Memory B cell (primary cell): ENCODE data around the gene DSC1.

Experiments
- ATAC-seq: fragments of 150-1000 bp; cut with Tn5 transposase; 2 replicates; pipeline ENCODE4 v1.10.0; 2021; ENCODE audit warnings: low read depth, mild to moderate bottlenecking, moderate library complexity
- DNase-seq, 2 donors: peaks; one replicate each; pipeline ENCODE4 v3.0.0; 2022; ENCODE audit warnings: low spot score in 2 of 2
- H3K27ac Mint-ChIP-seq: one replicate; pipeline ENCODE4 v1.8.0; 2022; ENCODE audit warnings: mild to moderate bottlenecking, moderate library complexity, mixed read lengths
- H3K27me3 Mint-ChIP-seq: one replicate; pipeline ENCODE4 v1.8.0; 2022; ENCODE audit warnings: mixed read lengths
- H3K36me3 Mint-ChIP-seq: one replicate; pipeline ENCODE4 v1.8.0; 2022; ENCODE audit warnings: mild to moderate bottlenecking, mixed read lengths
- H3K4me1 Mint-ChIP-seq: one replicate; pipeline ENCODE4 v1.8.0; 2022; ENCODE audit warnings: mixed read lengths
- H3K4me3 Mint-ChIP-seq: one replicate; pipeline ENCODE4 v1.8.0; 2022; ENCODE audit warnings: mild to moderate bottlenecking, moderate library complexity, mixed read lengths
- H3K9me3 Mint-ChIP-seq: one replicate; pipeline ENCODE4 v1.8.0; 2022; ENCODE audit warnings: mixed read lengths

The DSC1 gene

DNA sequence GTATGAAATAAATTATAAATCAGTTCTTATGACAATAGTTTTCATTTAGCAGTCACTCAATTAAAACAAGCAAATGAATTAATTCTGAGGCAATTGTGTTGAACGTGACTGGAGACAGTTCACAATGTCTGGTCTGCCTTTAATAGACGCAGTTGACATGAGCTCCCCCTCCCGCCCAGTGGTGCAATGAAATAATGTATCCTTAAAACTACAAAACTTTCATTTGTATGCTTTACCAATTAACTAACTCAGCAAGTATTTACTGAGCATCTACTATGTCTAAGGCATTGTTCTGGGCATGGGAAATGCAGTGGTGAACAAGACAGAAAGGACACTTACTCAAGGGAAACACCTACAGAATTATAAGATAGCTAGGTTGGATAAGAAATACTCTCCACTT, 56.9 kb downstream of the DSC1 start:
- Mint-ChIP-seq H3K4me3 (no peak overlapping the region), H3K4me1 (no peaks in the 10 kb centered on the region), H3K36me3 (no peaks in the 10 kb centered on the region), H3K9me3 (peaks cover 2% of the 10 kb centered on the region), H3K27me3 (no peaks in the 10 kb centered on the region), H3K27ac (no peak overlapping the region)
- ATAC-seq (no peak), DNase-seq (no peak)

DNA sequence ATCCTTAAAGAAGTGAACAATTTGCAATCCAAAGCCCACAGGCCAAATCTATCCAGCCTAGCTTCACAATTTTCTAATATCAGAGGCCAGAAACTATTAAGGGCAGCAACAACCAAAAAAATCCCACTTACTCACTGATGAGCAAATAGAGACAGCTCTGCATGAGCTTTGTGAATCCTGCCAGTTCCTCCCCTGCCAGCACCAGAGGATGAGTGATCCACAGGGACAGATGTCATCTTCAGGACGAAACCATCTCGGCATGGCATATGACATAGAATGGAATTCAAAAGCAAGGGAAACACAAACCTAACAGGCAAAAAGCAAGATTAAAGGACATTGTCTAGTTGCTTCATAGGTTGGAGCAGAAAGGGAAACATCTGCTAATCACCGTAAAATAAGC, 58.2 kb downstream of the DSC1 start:
- DNase-seq (no peak), ATAC-seq (no peak)
- Mint-ChIP-seq H3K27ac (no peak overlapping the region), H3K4me1 (no peaks in the 10 kb centered on the region), H3K27me3 (peaks cover 3% of the 10 kb centered on the region), H3K36me3 (no peaks in the 10 kb centered on the region), H3K4me3 (no peak overlapping the region), H3K9me3 (peaks cover 4% of the 10 kb centered on the region)

GRCh38 chr18:31103423-31103822, 59.2 kb downstream of the DSC1 start:
- Mint-ChIP-seq H3K4me3 (no peak overlapping the region), H3K27ac (no peak overlapping the region), H3K9me3 (peaks cover 8% of the 10 kb centered on the region), H3K4me1 (no peaks in the 10 kb centered on the region), H3K36me3 (no peaks in the 10 kb centered on the region), H3K27me3 (peaks cover 5% of the 10 kb centered on the region)
- ATAC-seq (no peak), DNase-seq (no peak)

DNA sequence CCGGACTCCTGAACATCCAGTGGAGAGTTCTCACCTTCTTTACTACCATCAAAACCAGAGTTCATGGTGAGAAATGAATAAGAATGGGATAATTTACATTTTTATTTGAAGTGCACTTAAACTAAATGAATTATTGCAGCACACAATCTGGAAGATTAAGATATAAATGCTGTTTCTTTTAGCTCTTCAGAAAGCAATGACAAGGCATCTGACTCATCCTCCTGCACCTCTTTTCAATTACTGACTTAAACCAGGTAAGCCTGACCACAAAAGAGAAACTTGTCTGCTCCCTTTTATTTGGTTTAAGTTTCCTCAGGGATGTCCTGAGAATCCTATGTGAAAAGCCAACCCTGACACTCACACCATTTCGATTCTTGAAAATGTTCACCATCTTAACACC, 59.7 kb downstream of the DSC1 start:
- H3K4me1 Mint-ChIP-seq: no peaks in the 10 kb centered on the region
- no peaks in the 10 kb centered on the region for H3K36me3 Mint-ChIP-seq
- H3K27ac Mint-ChIP-seq: no peak overlapping the region
- H3K9me3 Mint-ChIP-seq: peaks cover 8% of the 10 kb centered on the region
- no peak overlapping the region for H3K4me3 Mint-ChIP-seq
- peaks cover 5% of the 10 kb centered on the region for H3K27me3 Mint-ChIP-seq
- ATAC-seq: no peak
- DNase-seq: no peak

DNA sequence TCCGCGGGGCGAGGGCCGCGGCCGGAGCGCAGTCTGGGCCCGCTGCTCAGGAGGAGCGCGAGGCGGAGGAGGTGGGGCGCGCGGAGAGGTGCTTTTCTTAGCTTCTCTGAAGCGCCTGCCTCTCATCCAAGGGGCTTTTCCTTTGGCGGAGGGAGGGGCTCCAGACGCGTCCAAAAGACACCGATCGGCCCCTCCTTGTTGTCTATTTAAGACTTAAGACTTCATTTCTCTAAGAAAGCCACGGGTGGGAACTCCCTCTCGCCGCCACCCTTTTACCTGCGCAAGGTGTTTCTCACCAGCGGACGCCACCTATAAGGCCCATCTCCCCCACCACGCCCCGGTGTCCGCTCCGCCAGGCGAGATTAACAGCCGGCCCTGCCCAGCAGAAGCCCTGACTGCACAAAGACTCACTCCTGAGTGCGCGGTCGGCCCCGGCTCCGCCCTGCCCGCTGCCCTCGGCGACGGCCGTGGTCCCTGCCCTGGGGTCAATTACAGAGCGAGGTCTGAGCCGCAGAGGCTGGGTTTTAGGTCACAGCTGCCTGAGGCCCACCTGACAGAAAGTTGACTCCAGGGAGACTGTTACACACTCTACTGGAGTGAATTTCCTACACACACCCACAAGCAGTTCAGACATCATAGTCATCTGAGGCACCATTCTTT, 60.5 kb downstream of the DSC1 start, which contains the start of gene DSC2:
DSC2 (minus strand) TSS at position 397 of the 660 bp plus-strand sequence. CDS start 450 bp downstream, outside the sequence.
- H3K4me3 Mint-ChIP-seq: no peak within 1 kb of the TSS
- DNase-seq: no peak
- no peak for ATAC-seq
- H3K27ac Mint-ChIP-seq: no peak within 1 kb of the TSS
- peaks cover 5% of the 10 kb centered on the region for H3K27me3 Mint-ChIP-seq
- no peaks in the 10 kb centered on the region for H3K36me3 Mint-ChIP-seq
- peaks cover 8% of the 10 kb centered on the region for H3K9me3 Mint-ChIP-seq
- no peaks in the 10 kb centered on the region for H3K4me1 Mint-ChIP-seq

GRCh38 chr18:31101183-31102024, 61.3 kb downstream of the DSC1 start:
- no peak for DNase-seq
- Mint-ChIP-seq H3K27me3 (peaks cover 5% of the 10 kb centered on the region), H3K27ac (no peak overlapping the region), H3K9me3 (peaks cover 10% of the 10 kb centered on the region), H3K4me1 (no peaks in the 10 kb centered on the region), H3K36me3 (no peaks in the 10 kb centered on the region), H3K4me3 (no peak overlapping the region)
- no peak for ATAC-seq

DNA sequence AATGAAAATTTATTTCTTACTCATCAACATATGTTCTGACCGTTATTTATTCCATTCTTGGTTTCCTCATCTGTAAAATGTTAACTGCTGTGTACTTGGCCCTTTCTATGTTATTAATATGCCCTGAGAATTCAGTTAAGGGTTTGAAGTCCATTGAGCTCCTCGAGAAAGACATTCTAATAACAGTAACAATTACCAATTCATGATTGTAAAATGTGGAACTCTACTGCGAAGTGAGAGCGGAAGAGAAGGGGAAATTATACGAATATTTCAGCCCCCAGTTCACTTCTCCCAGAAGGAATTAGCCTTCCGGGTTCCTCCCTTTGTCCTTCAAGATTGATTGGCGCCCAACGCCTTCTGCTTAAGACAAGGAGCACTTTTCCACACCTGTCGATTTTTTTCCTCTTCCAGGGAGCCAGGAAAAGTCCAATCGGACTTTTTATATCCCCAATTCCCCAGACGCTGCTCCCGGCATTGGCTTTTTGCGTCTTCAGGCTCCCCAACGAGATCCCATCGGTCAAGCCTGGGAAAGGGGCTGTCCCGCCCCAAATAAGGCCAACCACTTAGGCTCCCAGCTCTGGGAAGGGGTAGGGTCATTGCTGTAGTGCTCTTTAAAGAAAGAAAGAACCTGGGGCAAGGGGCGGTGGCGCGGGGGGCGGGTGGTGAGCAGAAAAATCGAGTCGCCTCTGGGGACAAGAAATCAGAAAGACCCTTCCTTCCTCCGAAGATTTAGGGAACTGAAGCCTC, 62.0 kb downstream of the DSC1 start:
- H3K36me3 Mint-ChIP-seq: no peaks in the 10 kb centered on the region
- no peak overlapping the region for H3K4me3 Mint-ChIP-seq
- H3K4me1 Mint-ChIP-seq: no peaks in the 10 kb centered on the region
- no peak overlapping the region for H3K27ac Mint-ChIP-seq
- H3K9me3 Mint-ChIP-seq: peaks cover 11% of the 10 kb centered on the region
- DNase-seq (no peak), ATAC-seq (no peak)
- H3K27me3 Mint-ChIP-seq: peaks cover 5% of the 10 kb centered on the region

- H3K36me3 Mint-ChIP-seq: no peaks in the 10 kb centered on the region
- ATAC-seq (no peak), DNase-seq (no peak)
- H3K9me3 Mint-ChIP-seq: peaks cover 16% of the 10 kb centered on the region
- no peak overlapping the region for H3K27ac Mint-ChIP-seq
- H3K27me3 Mint-ChIP-seq: peaks cover 5% of the 10 kb centered on the region
- H3K4me1 Mint-ChIP-seq: no peaks in the 10 kb centered on the region
- H3K4me3 Mint-ChIP-seq: no peak overlapping the region
These were observed 63.0 kb downstream of the DSC1 start for GRCh38 chr18:31099450-31100230.

- H3K4me3 Mint-ChIP-seq: no peak overlapping the region
- peaks cover 16% of the 10 kb centered on the region for H3K9me3 Mint-ChIP-seq
- DNase-seq: no peak
- ATAC-seq: no peak
- no peaks in the 10 kb centered on the region for H3K36me3 Mint-ChIP-seq
- H3K27ac Mint-ChIP-seq: no peak overlapping the region
- no peaks in the 10 kb centered on the region for H3K4me1 Mint-ChIP-seq
- peaks cover 5% of the 10 kb centered on the region for H3K27me3 Mint-ChIP-seq
These were observed 63.8 kb downstream of the DSC1 start for GRCh38 chr18:31098878-31099277.

GRCh38 chr18:31097666-31098065, 65.0 kb downstream of the DSC1 start:
- no peak overlapping the region for H3K4me3 Mint-ChIP-seq
- DNase-seq (no peak), ATAC-seq (no peak)
- peaks cover 5% of the 10 kb centered on the region for H3K27me3 Mint-ChIP-seq
- H3K27ac Mint-ChIP-seq: no peak overlapping the region
- no peaks in the 10 kb centered on the region for H3K4me1 Mint-ChIP-seq
- peaks cover 16% of the 10 kb centered on the region for H3K9me3 Mint-ChIP-seq
- no peaks in the 10 kb centered on the region for H3K36me3 Mint-ChIP-seq

- no peaks in the 10 kb centered on the region for H3K27me3 Mint-ChIP-seq
- H3K9me3 Mint-ChIP-seq: peaks cover 15% of the 10 kb centered on the region
- no peak overlapping the region for H3K4me3 Mint-ChIP-seq
- H3K36me3 Mint-ChIP-seq: no peaks in the 10 kb centered on the region
- DNase-seq: no peak
- ATAC-seq: no peak
- no peaks in the 10 kb centered on the region for H3K4me1 Mint-ChIP-seq
- no peak overlapping the region for H3K27ac Mint-ChIP-seq
These were observed 68.8 kb downstream of the DSC1 start for GRCh38 chr18:31093880-31094279.

- H3K4me3 Mint-ChIP-seq: no peak overlapping the region
These were observed 69.4 kb downstream of the DSC1 start for GRCh38 chr18:31093294-31093693.

DNA sequence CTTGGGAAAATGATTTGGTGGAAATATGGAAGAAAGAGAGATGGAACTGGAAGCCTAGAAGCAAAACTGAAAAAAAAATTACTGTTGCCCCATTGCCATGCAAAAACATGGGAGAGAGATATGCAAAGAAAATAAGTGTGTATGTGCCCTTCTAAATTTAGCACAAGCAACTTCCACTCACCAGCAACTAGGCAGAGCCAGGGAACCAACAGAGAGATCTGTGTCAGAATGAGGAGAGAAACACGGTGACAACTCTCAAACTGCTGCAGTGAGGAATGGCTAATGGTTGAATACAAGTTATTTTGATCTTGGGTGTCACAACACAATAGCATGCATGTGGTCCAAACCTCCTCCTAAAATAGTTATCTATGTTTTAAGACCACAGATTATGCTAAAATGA, 71.3 kb downstream of the DSC1 start:
- H3K4me1 Mint-ChIP-seq: no peaks in the 10 kb centered on the region
- H3K27ac Mint-ChIP-seq: no peak overlapping the region
- ATAC-seq (no peak), DNase-seq (no peak)
- H3K27me3 Mint-ChIP-seq: no peaks in the 10 kb centered on the region
- H3K4me3 Mint-ChIP-seq: no peak overlapping the region
- H3K9me3 Mint-ChIP-seq: peaks cover 10% of the 10 kb centered on the region
- H3K36me3 Mint-ChIP-seq: no peaks in the 10 kb centered on the region

More at GRCh38 chr18:31093294-31093693, 69.4 kb downstream of the DSC1 start:
- ATAC-seq (no peak), DNase-seq (no peak)
- Mint-ChIP-seq H3K9me3 (peaks cover 12% of the 10 kb centered on the region), H3K27ac (no peak overlapping the region), H3K36me3 (no peaks in the 10 kb centered on the region), H3K27me3 (no peaks in the 10 kb centered on the region), H3K4me1 (no peaks in the 10 kb centered on the region)
